Effector CD8-positive, alpha-beta T cell (primary cell): Measurements from ENCODE around the gene FRK.
"Not testable (repeated sequence)": the region's sequence is repeated elsewhere in the genome, so short reads cannot be mapped to it uniquely, and the experiment has no call there.

Experiments used
- DNase-seq: peaks from one replicate; lab custom pipeline; 2025; lab: John Stamatoyannopoulos, UW

The FRK gene

GRCh38 chr6:115945306-115945705 lies 115.4 kb downstream of the FRK start:
- DNase-seq, result no peak

DNA sequence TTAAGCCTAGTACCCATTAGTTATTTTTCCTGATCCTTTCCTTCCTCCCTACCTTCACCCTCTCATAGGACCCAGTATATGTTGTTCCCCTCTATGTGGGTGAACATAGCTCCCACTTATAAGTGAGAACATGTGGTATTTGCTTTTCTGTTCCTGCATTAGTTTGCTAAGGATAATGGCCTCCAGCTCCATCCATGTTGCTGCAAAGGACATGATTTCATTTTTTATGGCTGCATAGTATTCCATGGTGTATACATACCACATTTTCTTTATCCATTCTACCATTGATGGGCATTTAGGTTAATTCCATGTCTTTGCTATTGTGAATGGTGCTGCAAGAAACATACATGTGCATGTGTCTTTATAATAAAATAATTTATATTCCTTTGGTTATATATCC lies 115.9 kb downstream of the FRK start:
- DNase-seq, result not testable (repeated sequence)

DNA sequence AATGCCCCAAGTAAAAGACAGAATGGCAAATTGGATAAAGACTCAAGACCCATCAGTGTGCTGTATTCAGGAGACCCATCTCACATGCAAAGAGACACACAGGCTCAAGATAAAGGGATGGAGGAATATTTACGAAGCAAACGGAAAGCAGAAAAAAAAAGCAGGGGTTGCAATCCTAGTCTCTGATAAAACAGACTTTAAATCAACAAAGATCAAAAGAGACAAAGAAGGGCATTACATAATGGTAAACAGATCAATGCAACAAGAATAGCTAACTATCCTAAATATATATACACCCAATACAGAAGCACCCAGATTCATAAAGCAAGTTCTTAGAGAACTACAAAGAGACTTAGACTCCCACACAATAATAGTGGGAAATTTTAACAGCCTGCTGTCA lies 123.2 kb downstream of the FRK start:
- not testable (repeated sequence) for DNase-seq

- DNase-seq, result no peak
These were observed 125.3 kb downstream of the FRK start for GRCh38 chr6:115935361-115935760.

- no peak for DNase-seq
These were observed 125.9 kb downstream of the FRK start for GRCh38 chr6:115934829-115935228.

GRCh38 chr6:115934145-115934544 lies 126.5 kb downstream of the FRK start:
- no peak for DNase-seq

GRCh38 chr6:115932481-115932880 lies 128.2 kb downstream of the FRK start:
- DNase-seq, result no peak

- not testable (repeated sequence) for DNase-seq
These were observed 132.7 kb downstream of the FRK start for GRCh38 chr6:115928000-115928399.

DNA sequence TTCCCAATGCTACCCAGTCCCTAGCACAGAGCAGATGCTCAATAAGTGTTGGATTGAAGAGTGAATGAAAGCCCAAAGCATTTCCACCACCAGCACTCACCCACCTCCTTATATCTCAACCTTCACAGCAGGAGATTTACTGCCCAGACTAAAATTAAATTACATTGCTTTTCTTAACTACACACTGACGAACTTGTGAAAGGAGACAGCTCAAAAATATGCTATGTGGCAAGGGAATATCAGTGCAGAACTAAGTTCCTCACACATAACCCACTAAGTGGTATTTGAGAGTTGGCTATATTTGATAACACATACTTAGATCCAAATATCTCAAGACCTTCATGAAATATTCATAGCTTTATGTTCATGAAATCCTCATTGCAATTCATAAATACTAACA lies 137.7 kb downstream of the FRK start:
- DNase-seq, result no peak

DNA sequence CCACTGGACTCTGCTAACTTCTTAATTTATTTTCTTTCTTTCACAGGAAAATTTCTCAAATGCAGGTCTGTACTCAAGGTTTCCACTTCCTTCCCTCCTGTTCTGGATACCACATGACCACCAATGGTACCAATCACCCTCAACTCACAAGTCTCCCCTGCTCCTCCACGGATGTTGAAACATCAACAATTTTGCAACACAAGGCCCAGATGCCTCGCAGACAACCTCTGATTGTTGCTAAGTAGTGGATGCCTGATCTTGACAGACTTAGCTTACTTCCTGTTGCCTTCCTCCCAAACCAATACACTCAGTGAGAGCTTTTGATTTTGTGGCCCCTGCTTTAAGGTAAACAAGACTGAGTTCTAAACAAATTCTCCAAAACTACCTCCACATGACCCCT lies 146.6 kb downstream of the FRK start:
- DNase-seq, result no peak

DNA sequence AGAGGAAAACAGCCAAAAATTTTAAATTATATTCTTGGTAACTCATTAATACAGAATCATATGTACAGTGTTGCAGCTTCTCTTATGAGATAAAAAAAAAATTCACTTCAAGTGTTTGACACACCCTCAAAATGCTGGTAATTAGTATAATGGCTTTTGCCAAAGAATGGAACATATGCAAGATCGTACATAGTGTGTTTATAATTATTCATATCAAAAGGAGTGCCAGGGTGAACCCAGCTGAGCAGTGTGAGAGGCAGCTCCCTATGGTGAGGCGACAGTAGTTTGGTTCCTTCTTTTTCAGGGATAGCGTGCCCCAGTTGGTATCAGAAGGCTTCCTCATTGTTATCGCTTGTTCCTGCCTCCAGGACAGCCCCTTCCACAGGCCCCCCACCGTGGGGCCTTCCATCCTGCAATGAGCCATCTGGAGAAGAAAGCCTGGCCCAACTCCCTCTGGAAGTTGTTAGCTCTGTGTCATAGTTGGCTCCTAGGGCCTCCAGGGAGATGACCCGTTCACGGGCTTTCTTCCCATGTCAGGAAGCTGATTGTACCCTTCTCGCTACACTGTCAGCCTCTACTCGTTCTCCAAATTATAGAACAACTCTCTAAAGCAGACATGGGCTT lies 150.7 kb downstream of the FRK start:
- DNase-seq, result no peak

DNA sequence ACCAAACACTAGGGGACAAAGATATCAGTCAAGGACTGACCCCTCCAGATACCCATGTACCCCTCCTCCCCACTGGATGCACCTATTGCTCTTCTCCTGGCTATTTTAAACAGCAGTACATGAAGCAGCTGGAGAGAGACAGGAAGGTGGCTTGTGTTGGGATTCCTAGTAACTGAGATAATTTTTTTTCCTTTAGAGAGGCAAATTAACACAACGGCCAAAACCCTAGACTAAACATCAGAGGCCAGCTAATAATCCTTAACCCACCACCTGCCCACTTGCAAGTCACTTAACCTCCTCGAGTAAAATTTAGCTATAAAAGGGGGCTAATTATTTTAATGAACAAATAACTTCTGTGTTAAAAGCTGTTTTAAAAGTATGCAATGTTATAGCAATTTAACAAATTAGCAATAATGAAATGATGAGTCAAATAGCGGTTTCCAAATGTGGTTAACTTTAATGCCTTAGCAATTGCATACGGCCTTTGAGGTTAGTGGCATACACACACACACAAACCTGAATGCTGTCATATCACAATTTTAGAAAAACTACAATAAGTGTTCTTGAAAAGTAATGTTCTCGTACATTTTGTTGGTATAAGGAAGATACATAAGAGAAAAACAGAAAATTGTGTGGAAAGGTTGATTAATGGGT lies 151.7 kb downstream of the FRK start:
- no peak for DNase-seq

DNA sequence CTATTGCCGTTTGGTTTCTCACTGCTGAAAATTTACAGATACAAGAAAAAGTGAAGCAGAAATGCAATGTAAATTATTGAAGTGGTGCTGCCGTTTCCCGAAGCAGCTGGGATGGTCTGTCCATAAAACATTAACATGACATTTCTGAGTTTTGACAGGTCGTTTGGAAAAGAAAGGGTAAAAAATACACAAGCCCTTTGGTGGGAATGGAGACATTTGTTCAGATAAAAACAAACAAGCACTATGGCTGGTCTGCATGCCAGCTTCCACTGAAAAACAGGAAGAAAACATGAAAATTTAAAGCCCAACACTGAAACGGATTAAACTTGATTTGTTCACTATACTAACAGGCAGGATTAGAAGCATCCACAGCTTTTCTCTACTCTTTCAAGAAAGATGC lies 155.2 kb downstream of the FRK start:
- no peak for DNase-seq

GRCh38 chr6:115902436-115902835 lies 158.3 kb downstream of the FRK start:
- no peak for DNase-seq

DNA sequence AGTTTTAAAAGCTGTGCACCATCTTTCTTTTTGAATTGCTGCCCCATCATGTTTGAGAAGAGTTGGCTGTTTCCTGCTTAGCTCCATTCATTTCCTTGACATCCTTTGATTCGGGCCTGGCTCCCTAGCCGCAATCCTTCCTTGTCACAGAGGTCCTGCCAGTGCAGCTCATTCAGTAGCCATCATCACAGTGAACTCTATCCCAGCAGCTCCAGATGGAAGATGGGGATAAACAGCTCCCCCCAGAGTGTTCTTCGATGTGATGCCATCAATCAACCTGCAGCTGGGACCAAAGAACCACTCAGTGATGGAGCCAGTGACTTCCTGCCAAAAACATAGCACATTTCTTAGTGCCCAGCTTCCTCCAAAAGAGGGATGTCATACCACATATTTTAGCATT lies 158.8 kb downstream of the FRK start:
- no peak for DNase-seq

- DNase-seq, result no peak
These were observed 160.9 kb downstream of the FRK start for GRCh38 chr6:115899730-115900282.

GRCh38 chr6:115898246-115898645 lies 162.4 kb downstream of the FRK start:
- no peak for DNase-seq

GRCh38 chr6:115896538-115897129 lies 164.1 kb downstream of the FRK start:
- no peak for DNase-seq

DNA sequence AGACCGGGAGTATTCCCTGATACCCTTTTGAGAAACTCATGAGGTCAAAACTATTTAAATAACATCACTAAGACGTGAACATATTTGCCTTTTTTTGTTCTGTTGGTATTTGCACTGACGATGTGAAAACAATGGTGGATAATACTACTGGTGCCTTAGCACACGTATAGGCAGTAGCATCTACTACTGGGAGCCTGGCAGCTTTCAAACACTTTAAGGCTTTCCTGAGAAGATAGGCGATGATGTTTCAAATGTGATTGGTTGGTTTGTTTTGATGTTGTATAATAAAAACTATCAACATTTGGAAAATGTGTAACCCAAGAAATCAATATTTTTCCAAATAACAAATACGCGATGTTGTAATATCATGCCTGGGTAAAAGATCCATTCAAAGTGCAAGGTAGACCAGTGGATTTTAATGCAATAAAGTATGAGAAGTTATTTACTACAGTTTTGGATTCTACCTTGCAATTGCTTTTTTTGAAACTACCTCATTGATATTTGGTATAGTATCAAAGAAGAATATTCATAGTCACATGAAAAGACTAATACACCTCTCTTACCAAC lies 166.2 kb downstream of the FRK start:
- DNase-seq, result no peak

DNA sequence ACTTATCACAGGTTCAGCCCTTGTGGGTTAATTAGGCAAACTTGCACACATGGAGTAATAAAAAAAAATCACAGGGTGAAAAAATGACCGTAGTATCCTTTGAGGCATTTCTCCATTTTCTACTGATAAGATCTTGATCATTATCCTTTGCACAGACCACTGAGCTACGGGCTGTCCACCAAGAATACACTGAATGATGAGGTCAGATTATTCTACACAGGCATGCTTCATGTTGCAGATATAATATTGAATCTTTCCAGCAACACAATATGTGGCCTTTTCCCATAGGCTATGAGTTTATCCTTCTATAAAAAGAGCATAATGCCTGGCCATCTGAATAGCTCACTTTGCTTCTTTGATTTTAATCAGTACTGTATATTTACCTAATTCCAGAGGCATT lies 168.9 kb downstream of the FRK start:
- DNase-seq, result no peak

DNA sequence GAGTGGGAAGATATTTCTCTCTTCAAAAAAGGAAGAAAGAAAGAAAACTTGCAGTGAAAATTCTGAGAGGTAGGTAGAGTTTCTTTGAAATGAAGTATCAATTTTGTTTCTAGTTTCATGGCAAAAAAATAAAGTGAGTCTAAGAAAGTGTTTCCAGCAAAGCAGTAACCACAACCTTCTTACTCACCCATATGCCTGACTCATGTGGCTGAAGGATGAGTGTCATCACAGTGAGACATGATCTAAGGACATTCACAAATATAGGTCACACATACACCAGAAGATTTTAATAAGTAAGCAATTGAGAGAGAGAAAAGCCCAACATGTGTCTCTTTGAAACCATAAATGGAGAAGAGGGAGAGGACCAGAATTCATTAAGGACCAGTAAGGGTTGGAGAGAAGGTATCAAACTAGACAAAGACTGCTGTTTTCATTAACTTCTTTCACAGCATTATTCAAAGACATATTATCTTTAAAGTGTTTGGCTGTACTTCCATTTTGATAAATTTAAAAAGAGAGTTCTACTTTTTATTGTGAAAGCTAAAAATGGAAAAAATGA lies 169.5 kb downstream of the FRK start:
- DNase-seq, result no peak

DNA sequence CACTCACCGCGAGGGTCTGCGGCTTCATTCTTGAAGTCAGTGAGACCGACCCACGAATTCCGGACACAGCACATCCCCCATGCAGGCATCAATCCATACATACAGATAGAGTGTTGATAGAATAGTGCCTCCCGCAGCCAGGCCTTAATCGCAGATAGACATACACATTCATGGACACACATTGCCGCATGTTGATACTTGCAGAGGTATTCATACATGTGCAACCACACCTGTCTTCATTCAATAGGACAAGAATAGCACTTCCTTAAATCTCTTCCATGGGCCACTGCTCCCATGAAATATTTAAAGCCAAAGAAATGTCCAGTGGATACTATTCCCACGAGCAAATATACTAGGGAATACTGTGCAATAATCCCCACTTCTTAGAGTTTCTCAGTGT lies 170.5 kb downstream of the FRK start:
- no peak for DNase-seq
